T-cell (primary cell): ENCODE data around the gene RTN4RL1. TPM values are rescaled to one million over a fixed set of nuclear protein-coding genes. Genes with fewer than 3 reads are reported as not detected.

Experiments used
- ATAC-seq, 4 experiments: fragments of 200-7000 bp in 3 of 4; fragments of 150-1000 bp in 1 of 4; cut with Tn5 transposase; replicated peaks in 1 of 4; 1 replicate in 3 of 4; 2 replicates in 1 of 4; pipeline ENCODE4 v1.10.0; 2021; ENCODE audit warnings: moderate library complexity in 3 of 4, mild to moderate bottlenecking in 2 of 4, moderate number of reproducible peaks in 1 of 4
- CTCF ChIA-PET, 2 donors: fragments of 300-600 bp; sonication (Branson Sonifier 250); formaldehyde crosslinking; loops; one replicate each; lab custom pipeline; 2022; ENCODE audit warnings: antibody characterized with exemption in 2 of 2; lab: Charles Lee
- POLR2A ChIA-PET, 2 donors: fragments of 300-600 bp; sonication (Branson Sonifier 250); formaldehyde crosslinking; loops; one replicate each; lab custom pipeline; 2022; ENCODE audit warnings: antibody characterized with exemption in 2 of 2; lab: Charles Lee
- DNase-seq, 35 experiments: peaks; one replicate each; pipeline versions ENCODE4 v3.0.0 to v3.0.0-alpha.2; 2013 to 2023
- H3K27ac ChIP-seq: one replicate; pipeline ENCODE4 v1.5.1; 2013; ENCODE audit warnings: low read length
- H3K27me3 ChIP-seq, 2 experiments: replicated peaks in 1 of 2; 1 replicate in 1 of 2; 2 replicates in 1 of 2; pipeline versions ENCODE4 v1.6.1 to v1.7.0; 2013; ENCODE audit warnings: low read length in 1 of 2, mixed read lengths in 1 of 2; ENCODE audit not compliant: control insufficient read depth in 2 of 2, insufficient read depth in 2 of 2; ENCODE audit errors: extremely low read depth in 1 of 2
- H3K36me3 ChIP-seq, 2 donors: 1 replicate in 1 of 2; 2 replicates in 1 of 2; pipeline versions ENCODE4 v1.6.1 to v1.7.0; 2013; ENCODE audit warnings: low read length in 1 of 2; ENCODE audit not compliant: control insufficient read depth in 2 of 2, insufficient read depth in 1 of 2; ENCODE audit errors: extremely low read depth in 1 of 2
- H3K4me1 ChIP-seq, 2 experiments: 1 replicate in 1 of 2; 2 replicates in 1 of 2; pipeline versions ENCODE4 v1.6.1 to v1.7.0; 2013; ENCODE audit warnings: low read length in 2 of 2, mixed read lengths in 1 of 2; ENCODE audit not compliant: insufficient read depth in 2 of 2, control insufficient read depth in 1 of 2; ENCODE audit errors: extremely low read depth in 1 of 2
- H3K4me3 ChIP-seq, 2 donors: 1 replicate in 1 of 2; 2 replicates in 1 of 2; pipeline versions ENCODE4 v1.5.1 to v1.7.0; 2013; ENCODE audit warnings: mild to moderate bottlenecking in 2 of 2, low read length in 1 of 2, moderate library complexity in 1 of 2; ENCODE audit not compliant: control insufficient read depth in 1 of 2; ENCODE audit errors: extremely low read depth in 1 of 2
- H3K9me3 ChIP-seq: 2 replicates; pipeline ENCODE4 v1.7.0; 2013
- H3K27ac Mint-ChIP-seq, 2 donors: one replicate each; pipeline ENCODE4 v1.8.0; 2020 to 2021; ENCODE audit warnings: mild to moderate bottlenecking in 2 of 2, mixed read lengths in 2 of 2
- H3K27me3 Mint-ChIP-seq, 2 donors: one replicate each; pipeline ENCODE4 v1.8.0; 2021 to 2022; ENCODE audit warnings: mixed read lengths in 2 of 2
- H3K36me3 Mint-ChIP-seq: one replicate; pipeline ENCODE4 v1.8.0; 2021; ENCODE audit warnings: mixed read lengths
- H3K4me1 Mint-ChIP-seq, 3 donors: one replicate each; pipeline ENCODE4 v1.8.0; 2020 to 2022; ENCODE audit warnings: mixed read lengths in 3 of 3, mild to moderate bottlenecking in 1 of 3
- H3K4me3 Mint-ChIP-seq, 3 donors: one replicate each; pipeline ENCODE4 v1.8.0; 2020 to 2022; ENCODE audit warnings: mild to moderate bottlenecking in 3 of 3, mixed read lengths in 3 of 3, moderate library complexity in 3 of 3
- H3K9me3 Mint-ChIP-seq, 3 donors: one replicate each; pipeline ENCODE4 v1.8.0; 2020 to 2022; ENCODE audit warnings: mixed read lengths in 3 of 3
- WGBS: methylation state at CpG from one replicate; pipeline ENCODE4 v1.1.5; 2013; ENCODE audit warnings: missing lambda C conversion rate; ENCODE audit not compliant: insufficient coverage; 5-methylcytosine and 5-hydroxymethylcytosine counted together
- total RNA-seq, 35 experiments: library from RNA in 6 of 35; stranded (reverse) in 6 of 35; fragments of 120-200 nt in 1 of 35; gene quantifications; one replicate each; pipeline versions ENCODE4 v1.2.1 to v1.2.4 and lab custom pipeline; 2013 to 2026

RTN4RL1 gene
- total RNA-seq (1 to 10 TPM in 2 of 5 donors, under 1 TPM in 3; 0.43 to 1.1 (median 0.63) TPM), total RNA-seq (lab: John Stamatoyannopoulos, UW) (0.32 to 3.0 (median 0.88) reads per million in 29 experiments)
- 0.33 TPM for total RNA-seq (2013)

- peaks cover 9 to 25% of the 10 kb centered on the region in 2 donors for H3K27me3 Mint-ChIP-seq
- H3K4me1 Mint-ChIP-seq: peaks cover 19 to 28% (median 21%) of the 10 kb centered on the region in 3 donors
- H3K9me3 Mint-ChIP-seq: no peaks in the 10 kb centered on the region
- no peaks in the 10 kb centered on the region for H3K36me3 Mint-ChIP-seq
- peaks cover 8 to 45% of the 10 kb centered on the region in 2 experiments for H3K4me1 ChIP-seq
- H3K27ac Mint-ChIP-seq: peak within 1 kb of the TSS in 1 of 2 donors; percentile 70
- under 1% methylated on average over 46 of the region's 47 CpGs for WGBS
- ATAC-seq: peak; percentile 60 to 72 (median 68)
- H3K27me3 ChIP-seq: peaks cover 2 to 82% of the 10 kb centered on the region in 2 experiments
- no peaks in the 10 kb centered on the region for H3K36me3 ChIP-seq
- ChIA-PET CTCF (interaction anchor here (0.6 to 0.8 kb wide), 4 partner anchors 9 to 391 kb away, joined by 3 to 4 read pairs (median 4); no protein-coding TSS in a partner anchor), POLR2A (interaction anchor here (0.6 kb wide), 2 partner anchors 11 to 193 kb away, joined by 4 to 10 read pairs; no protein-coding TSS in a partner anchor)
- no peak within 1 kb of the TSS for H3K27ac ChIP-seq
- peak within 1 kb of the TSS; percentile 78 to 81 (median 80) for H3K4me3 Mint-ChIP-seq
- H3K4me3 ChIP-seq: peak within 1 kb of the TSS; percentile 46 to 80
- H3K9me3 ChIP-seq: no peaks in the 10 kb centered on the region
- peak; percentile 33 to 85 (median 67) for DNase-seq
These were observed at the start of gene RTN4RL1 for GRCh38 chr17:2025220-2025621. Gene RTN4RL1 (minus strand): TSS chr17:2025334. CDS start chr17:2024865, 469 bp downstream.

GRCh38 chr17:2074919-2075318 lies 49.8 kb upstream of the RTN4RL1 start:
- Mint-ChIP-seq H3K4me3 (no peak overlapping the region), H3K36me3 (peaks cover 59% of the 10 kb centered on the region), H3K27ac (no peak overlapping the region), H3K4me1 (peaks cover 0 to 18% (median 10%) of the 10 kb centered on the region in 3 donors), H3K9me3 (no peaks in the 10 kb centered on the region), H3K27me3 (no peaks in the 10 kb centered on the region)
- DNase-seq (no peak), ATAC-seq (no peak)
- ChIA-PET CTCF (no interaction called here), POLR2A (interaction anchor here in 1 of 2 donors (0.5 kb wide), 1 partner anchor 71 kb away, joined by 5 read pairs; no protein-coding TSS in a partner anchor)
- Histone ChIP-seq H3K27me3 (no peaks in the 10 kb centered on the region), H3K27ac (no peak overlapping the region), H3K9me3 (no peaks in the 10 kb centered on the region), H3K36me3 (peaks cover 18 to 41% of the 10 kb centered on the region in 2 donors), H3K4me1 (peaks cover 0 to 18% of the 10 kb centered on the region in 2 experiments), H3K4me3 (no peak overlapping the region)
- no CpG with 5 or more reads among the region's 10 CpGs for WGBS

- Histone ChIP-seq H3K4me1 (peaks cover 0 to 48% of the 10 kb centered on the region in 2 experiments), H3K27ac (no peak overlapping the region), H3K4me3 (no peak overlapping the region), H3K36me3 (peaks cover 25 to 38% of the 10 kb centered on the region in 2 donors), H3K9me3 (no peaks in the 10 kb centered on the region), H3K27me3 (no peaks in the 10 kb centered on the region)
- no peaks in the 10 kb centered on the region for H3K9me3 Mint-ChIP-seq
- H3K36me3 Mint-ChIP-seq: peaks cover 58% of the 10 kb centered on the region
- ChIA-PET CTCF (interaction anchor here in 1 of 2 donors (1.3 kb wide), 1 partner anchor 173 kb away, joined by 3 read pairs; no protein-coding TSS in a partner anchor), POLR2A (interaction anchor here in 1 of 2 donors (0.6 kb wide), 1 partner anchor 10 kb away, joined by 3 read pairs; no protein-coding TSS in a partner anchor)
- H3K27ac Mint-ChIP-seq: no peak overlapping the region
- WGBS: 94% methylated on average over 20 of the region's 31 CpGs
- H3K4me3 Mint-ChIP-seq: no peak overlapping the region
- H3K4me1 Mint-ChIP-seq: peaks cover 8 to 24% (median 24%) of the 10 kb centered on the region in 3 donors
- H3K27me3 Mint-ChIP-seq: no peaks in the 10 kb centered on the region
- DNase-seq: no peak
- no peak for ATAC-seq
These were observed 46.5 kb upstream of the RTN4RL1 start for GRCh38 chr17:2071455-2072281.

- no peaks in the 10 kb centered on the region for H3K27me3 Mint-ChIP-seq
- H3K27ac ChIP-seq: peak overlapping the region; percentile 4
- ATAC-seq: no peak
These were observed 45.9 kb upstream of the RTN4RL1 start for GRCh38 chr17:2071024-2071385.

GRCh38 chr17:2070241-2071023 lies 45.3 kb upstream of the RTN4RL1 start:
- Mint-ChIP-seq H3K27ac (peak overlapping the region; percentile 44 to 52), H3K4me3 (no peak overlapping the region), H3K4me1 (peaks cover 8 to 24% (median 23%) of the 10 kb centered on the region in 3 donors), H3K36me3 (peaks cover 59% of the 10 kb centered on the region), H3K9me3 (no peaks in the 10 kb centered on the region), H3K27me3 (no peaks in the 10 kb centered on the region)
- ATAC-seq (peak; percentile 40 to 74 (median 60)), DNase-seq (peak in 2 of 35 experiments; percentile 30 to 35)
- H3K27me3 ChIP-seq: no peaks in the 10 kb centered on the region
- peak overlapping the region; percentile 14 for H3K27ac ChIP-seq
- no peak overlapping the region for H3K4me3 ChIP-seq
- CTCF ChIA-PET: no interaction called here
- POLR2A ChIA-PET: no interaction called here
- WGBS: 33% methylated on average over 12 of the region's 13 CpGs
- H3K36me3 ChIP-seq: peaks cover 28 to 41% of the 10 kb centered on the region in 2 donors
- H3K4me1 ChIP-seq: peaks cover 0 to 46% of the 10 kb centered on the region in 2 experiments
- H3K9me3 ChIP-seq: no peaks in the 10 kb centered on the region

More at GRCh38 chr17:2071024-2071385, 45.9 kb upstream of the RTN4RL1 start:
- ChIA-PET POLR2A (interaction anchor here in 1 of 2 donors (0.6 kb wide), 1 partner anchor 9 kb away, joined by 3 read pairs; no protein-coding TSS in a partner anchor), CTCF (no interaction called here)
- no peak overlapping the region for H3K4me3 ChIP-seq
- H3K4me1 ChIP-seq: peaks cover 0 to 48% of the 10 kb centered on the region in 2 experiments
- peaks cover 8 to 24% (median 24%) of the 10 kb centered on the region in 3 donors for H3K4me1 Mint-ChIP-seq
- H3K27me3 ChIP-seq: no peaks in the 10 kb centered on the region
- DNase-seq: no peak
- H3K4me3 Mint-ChIP-seq: no peak overlapping the region
- H3K9me3 Mint-ChIP-seq: no peaks in the 10 kb centered on the region
- peaks cover 25 to 38% of the 10 kb centered on the region in 2 donors for H3K36me3 ChIP-seq
- 100% methylated on average over 3 of the region's 6 CpGs for WGBS
- no peaks in the 10 kb centered on the region for H3K9me3 ChIP-seq
- peaks cover 57% of the 10 kb centered on the region for H3K36me3 Mint-ChIP-seq
- peak overlapping the region; percentile 44 to 52 for H3K27ac Mint-ChIP-seq
